Measurements from ENCODE around the gene HNRNPL.

GRCh38 chr19:38844093-38844686 lies 5.6 kb downstream of the HNRNPL start:
- TF ChIP-seq, protein P1, sequence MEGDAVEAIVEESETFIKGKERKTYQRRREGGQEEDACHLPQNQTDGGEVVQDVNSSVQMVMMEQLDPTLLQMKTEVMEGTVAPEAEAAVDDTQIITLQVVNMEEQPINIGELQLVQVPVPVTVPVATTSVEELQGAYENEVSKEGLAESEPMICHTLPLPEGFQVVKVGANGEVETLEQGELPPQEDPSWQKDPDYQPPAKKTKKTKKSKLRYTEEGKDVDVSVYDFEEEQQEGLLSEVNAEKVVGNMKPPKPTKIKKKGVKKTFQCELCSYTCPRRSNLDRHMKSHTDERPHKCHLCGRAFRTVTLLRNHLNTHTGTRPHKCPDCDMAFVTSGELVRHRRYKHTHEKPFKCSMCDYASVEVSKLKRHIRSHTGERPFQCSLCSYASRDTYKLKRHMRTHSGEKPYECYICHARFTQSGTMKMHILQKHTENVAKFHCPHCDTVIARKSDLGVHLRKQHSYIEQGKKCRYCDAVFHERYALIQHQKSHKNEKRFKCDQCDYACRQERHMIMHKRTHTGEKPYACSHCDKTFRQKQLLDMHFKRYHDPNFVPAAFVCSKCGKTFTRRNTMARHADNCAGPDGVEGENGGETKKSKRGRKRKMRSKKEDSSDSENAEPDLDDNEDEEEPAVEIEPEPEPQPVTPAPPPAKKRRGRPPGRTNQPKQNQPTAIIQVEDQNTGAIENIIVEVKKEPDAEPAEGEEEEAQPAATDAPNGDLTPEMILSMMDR (IDR thresholded peaks at IDR 0.05; ENCODE audit: low read depth, low read length): no peak
- TF ChIP-seq POLR2A (IDR thresholded peaks at IDR 0.05; ENCODE audit: extremely low read depth, insufficient read length) (no peak), MYC (IDR thresholded peaks at IDR 0.05; ENCODE audit: low read depth, low read length) (no peak)
- TF ChIP-seq, protein P2, sequence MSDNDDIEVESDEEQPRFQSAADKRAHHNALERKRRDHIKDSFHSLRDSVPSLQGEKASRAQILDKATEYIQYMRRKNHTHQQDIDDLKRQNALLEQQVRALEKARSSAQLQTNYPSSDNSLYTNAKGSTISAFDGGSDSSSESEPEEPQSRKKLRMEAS (IDR thresholded peaks at IDR 0.05; ENCODE audit: low read depth, low read length): no peak
